Thyroid gland (tissue), 4 donors: ENCODE measurements around the gene PEX19. TPM values are rescaled to one million over a fixed set of nuclear protein-coding genes. Genes with fewer than 3 reads are reported as not detected.

Experiments
- DNase-seq, 2 donors: peaks; one replicate each; pipeline ENCODE4 v3.0.0-alpha.2; 2019
- H3K27ac ChIP-seq, 3 donors: fragments of 200-600 bp; sonication (generic); 1 replicate in 2 of 3; 2 replicates in 1 of 3; pipeline ENCODE4 v1.5.1; 2016 to 2019; ENCODE audit warnings: mild to moderate bottlenecking in 1 of 3, moderate library complexity in 1 of 3
- H3K27me3 ChIP-seq: fragments of 200-600 bp; sonication (generic); one replicate; pipeline ENCODE4 v1.5.1; 2019
- H3K36me3 ChIP-seq, 2 donors: fragments of 200-600 bp; sonication (generic); one replicate each; pipeline ENCODE4 v1.5.1; 2016 to 2019
- H3K4me1 ChIP-seq, 2 donors: fragments of 200-600 bp; sonication (generic); one replicate each; pipeline ENCODE4 v1.5.1; 2017 to 2019
- H3K4me3 ChIP-seq, 3 donors: fragments of 200-600 bp; sonication (generic); replicated peaks in 1 of 3; 1 replicate in 2 of 3; 2 replicates in 1 of 3; pipeline ENCODE4 v1.5.1; 2016; ENCODE audit warnings: mild to moderate bottlenecking in 1 of 3
- H3K9me3 ChIP-seq: fragments of 200-600 bp; sonication (generic); one replicate; pipeline ENCODE4 v1.5.1; 2017
- CTCF ChIP-seq, 6 experiments: fragments of 200-600 bp in 3 of 6; fragments of 450-650 bp in 3 of 6; sonication (generic) in 3 of 6; IDR thresholded peaks; one replicate each; pipeline ENCODE4 v1.5.1; 2016 to 2019; ENCODE audit warnings: antibody characterized with exemption in 6 of 6, mild to moderate bottlenecking in 2 of 6, inconsistent platforms in 1 of 6, moderate library complexity in 1 of 6
- POLR2A ChIP-seq, 2 donors: fragments of 450-650 bp; IDR thresholded peaks; one replicate each; pipeline ENCODE4 v1.6.1; 2017; ENCODE audit warnings: antibody characterized with exemption in 2 of 2, mild to moderate bottlenecking in 2 of 2, moderate library complexity in 1 of 2
- WGBS, 2 donors: methylation state at CpG; one replicate each; pipeline ENCODE4 v1.1.5; 2017; 5-methylcytosine and 5-hydroxymethylcytosine counted together
- intact Hi-C: fragments of 100-400 bp; cut with DNase I; formaldehyde crosslinking; loops from one replicate; pipeline ENCODE4 v1.15.1; 2023
- total RNA-seq, 4 donors: library from RNA; depleted of rRNA; stranded (reverse); fragments of >200 nt; gene quantifications; one replicate each; pipeline ENCODE4 v1.2.3, GENCODE V29; 2016

Gene PEX19
- total RNA-seq, 4 donors from 2014 or later: 65.2 to 120 (median 85.3) TPM

GRCh38 chr1:160308451-160309184, 23.7 kb upstream of the PEX19 start:
- Histone ChIP-seq H3K4me1 (no peaks in the 10 kb centered on the region), H3K36me3 (peaks cover 88 to 93% of the 10 kb centered on the region in 2 donors)

GRCh38 chr1:160307118-160307791, 22.3 kb upstream of the PEX19 start:
- Histone ChIP-seq H3K27me3 (no peaks in the 10 kb centered on the region), H3K4me1 (no peaks in the 10 kb centered on the region), H3K4me3 (no peak overlapping the region), H3K36me3 (peaks cover 76 to 95% of the 10 kb centered on the region in 2 donors), H3K27ac (no peak overlapping the region), H3K9me3 (no peaks in the 10 kb centered on the region)
- intact Hi-C loops: no loop called here
- 89 to 92% methylated on average over 12 of the region's 13 CpGs for WGBS, 2 donors
- DNase-seq: no peak
- TF ChIP-seq POLR2A (IDR thresholded peaks at IDR 0.05): no peak
- no peak for TF ChIP-seq CTCF (IDR thresholded peaks at IDR 0.05)

More at GRCh38 chr1:160308451-160309184, 23.7 kb upstream of the PEX19 start:
- Histone ChIP-seq H3K27me3 (no peaks in the 10 kb centered on the region), H3K27ac (no peak overlapping the region), H3K9me3 (no peaks in the 10 kb centered on the region), H3K4me3 (no peak overlapping the region)
- intact Hi-C loops: no loop called here
- TF ChIP-seq POLR2A (IDR thresholded peaks at IDR 0.05) (no peak), CTCF (IDR thresholded peaks at IDR 0.05) (no peak)
- DNase-seq: no peak
- 86 to 87% methylated on average over 4 of the region's 4 CpGs for WGBS, 2 donors

GRCh38 chr1:160300173-160300572, 15.2 kb upstream of the PEX19 start:
- no peaks in the 10 kb centered on the region for H3K9me3 ChIP-seq
- WGBS, 2 donors: 87 to 89% methylated on average over 7 of the region's 7 CpGs
- intact Hi-C loops: no loop called here
- no peaks in the 10 kb centered on the region for H3K4me1 ChIP-seq
- H3K27ac ChIP-seq: no peak overlapping the region
- no peak for TF ChIP-seq POLR2A (IDR thresholded peaks at IDR 0.05)
- no peak for TF ChIP-seq CTCF (IDR thresholded peaks at IDR 0.05)
- H3K36me3 ChIP-seq: peaks cover 59 to 80% of the 10 kb centered on the region in 2 donors
- no peak for DNase-seq
- H3K27me3 ChIP-seq: no peaks in the 10 kb centered on the region
- no peak overlapping the region for H3K4me3 ChIP-seq

- peaks cover 84 to 88% of the 10 kb centered on the region in 2 donors for H3K36me3 ChIP-seq
- TF ChIP-seq POLR2A (IDR thresholded peaks at IDR 0.05) (no peak), CTCF (IDR thresholded peaks at IDR 0.05) (no peak)
These were observed 11.1 kb upstream of the PEX19 start for GRCh38 chr1:160296036-160296435.

More at GRCh38 chr1:160296036-160296435, 11.1 kb upstream of the PEX19 start:
- Histone ChIP-seq H3K4me1 (no peaks in the 10 kb centered on the region), H3K27me3 (no peaks in the 10 kb centered on the region), H3K4me3 (no peak overlapping the region), H3K9me3 (no peaks in the 10 kb centered on the region), H3K27ac (no peak overlapping the region)
- no peak for DNase-seq
- intact Hi-C loops: no loop called here
- WGBS, 2 donors: 100% methylated on average over 1 of the region's 1 CpG
